ENCODE measurements around the gene ENPP7.

The ENPP7 gene

DNA sequence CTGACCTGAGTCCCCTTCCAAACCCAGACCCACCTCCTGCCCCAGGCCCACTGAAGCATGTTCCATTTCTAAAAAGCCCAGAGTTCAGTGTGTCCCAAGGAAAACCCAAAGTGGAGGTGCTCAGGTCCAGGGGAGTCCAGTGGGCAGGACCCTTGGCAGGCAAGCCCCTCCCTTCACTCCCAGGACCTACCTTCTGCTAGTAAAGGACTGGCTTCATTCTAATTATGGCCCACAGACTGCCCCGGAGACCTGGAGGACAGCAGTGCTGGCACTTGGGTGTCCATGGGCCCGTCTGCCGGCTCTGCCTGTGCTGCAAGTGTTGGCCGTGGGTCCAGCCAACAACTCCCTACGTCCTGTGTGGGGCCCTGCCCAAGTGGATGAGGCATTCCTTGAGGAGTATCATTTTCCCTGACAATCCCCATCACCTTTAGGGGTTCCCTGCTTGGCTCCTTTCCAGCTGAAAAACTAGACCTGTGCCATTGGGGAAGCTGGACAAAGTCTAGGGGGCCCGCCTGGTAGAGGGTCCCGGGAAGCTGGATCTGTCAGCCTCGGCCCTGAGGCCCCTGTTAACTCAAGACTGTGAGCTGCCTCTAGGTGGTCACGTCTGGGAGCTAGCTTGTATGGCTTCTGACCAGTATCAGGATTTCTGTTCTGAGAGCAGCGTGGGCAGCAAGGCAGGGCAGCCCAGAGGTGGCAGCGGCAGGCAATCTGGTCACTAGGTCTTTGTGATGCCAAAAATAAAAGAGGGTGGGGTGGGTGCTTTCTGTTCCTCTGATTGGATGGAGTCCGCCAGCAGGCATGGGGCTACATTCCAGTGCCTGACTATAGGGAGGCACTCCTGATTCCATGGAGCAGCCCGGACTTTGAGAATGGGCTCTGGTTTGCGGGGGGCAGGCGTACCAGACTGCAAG, 55.4 kb downstream of the ENPP7 start:
- no peak for DNase-seq (ENCODE audit: extremely low spot score)
- POLR2A ChIA-PET, result interaction anchor here (0.7 to 1.8 kb wide), 8 partner anchors 11 to 669 kb away, joined by 3 to 8 read pairs (median 4); partner anchors contain the start of genes CBX4 and CBX8
- no peak for TF ChIP-seq ARNT (IDR thresholded peaks at IDR 0.05)
- TF ChIP-seq NFRKB (IDR thresholded peaks at IDR 0.05), result no peak
- TF ChIP-seq ELF4 (IDR thresholded peaks at IDR 0.05), result no peak
- TF ChIP-seq FOXM1 (IDR thresholded peaks at IDR 0.05; ENCODE audit: borderline replicate concordance), result no peak
- TF ChIP-seq TARDBP (IDR thresholded peaks at IDR 0.05), result no peak
- TF ChIP-seq, protein P1, sequence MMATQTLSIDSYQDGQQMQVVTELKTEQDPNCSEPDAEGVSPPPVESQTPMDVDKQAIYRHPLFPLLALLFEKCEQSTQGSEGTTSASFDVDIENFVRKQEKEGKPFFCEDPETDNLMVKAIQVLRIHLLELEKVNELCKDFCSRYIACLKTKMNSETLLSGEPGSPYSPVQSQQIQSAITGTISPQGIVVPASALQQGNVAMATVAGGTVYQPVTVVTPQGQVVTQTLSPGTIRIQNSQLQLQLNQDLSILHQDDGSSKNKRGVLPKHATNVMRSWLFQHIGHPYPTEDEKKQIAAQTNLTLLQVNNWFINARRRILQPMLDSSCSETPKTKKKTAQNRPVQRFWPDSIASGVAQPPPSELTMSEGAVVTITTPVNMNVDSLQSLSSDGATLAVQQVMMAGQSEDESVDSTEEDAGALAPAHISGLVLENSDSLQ (IDR thresholded peaks at IDR 0.05), result no peak
- no peak for TF ChIP-seq SUZ12 (IDR thresholded peaks at IDR 0.05)
- TF ChIP-seq SP1 (IDR thresholded peaks at IDR 0.05), result no peak
- no peak for TF ChIP-seq FOXA1 (IDR thresholded peaks at IDR 0.05)
- TF ChIP-seq CTBP1 (IDR thresholded peaks at IDR 0.05; ENCODE audit: borderline replicate concordance), result no peak
- no peak for TF ChIP-seq LEF1 (IDR thresholded peaks at IDR 0.05; ENCODE audit: borderline replicate concordance)
- no peak for TF ChIP-seq FOXK2 (IDR thresholded peaks at IDR 0.05)
- no peak for TF ChIP-seq L3MBTL2 (conservative IDR thresholded peaks at IDR 0.05)
- TF ChIP-seq HDGF (IDR thresholded peaks at IDR 0.05; ENCODE audit: borderline replicate concordance), result no peak
- TF ChIP-seq BHLHE40 (IDR thresholded peaks at IDR 0.05; ENCODE audit: borderline replicate concordance), result no peak
- no peak for TF ChIP-seq ZNF384 (IDR thresholded peaks at IDR 0.05)
- CTCF ChIA-PET, result interaction anchor here (1.3 kb wide), 1 partner anchor 41 kb away, joined by 3 read pairs; no protein-coding TSS in a partner anchor

DNA sequence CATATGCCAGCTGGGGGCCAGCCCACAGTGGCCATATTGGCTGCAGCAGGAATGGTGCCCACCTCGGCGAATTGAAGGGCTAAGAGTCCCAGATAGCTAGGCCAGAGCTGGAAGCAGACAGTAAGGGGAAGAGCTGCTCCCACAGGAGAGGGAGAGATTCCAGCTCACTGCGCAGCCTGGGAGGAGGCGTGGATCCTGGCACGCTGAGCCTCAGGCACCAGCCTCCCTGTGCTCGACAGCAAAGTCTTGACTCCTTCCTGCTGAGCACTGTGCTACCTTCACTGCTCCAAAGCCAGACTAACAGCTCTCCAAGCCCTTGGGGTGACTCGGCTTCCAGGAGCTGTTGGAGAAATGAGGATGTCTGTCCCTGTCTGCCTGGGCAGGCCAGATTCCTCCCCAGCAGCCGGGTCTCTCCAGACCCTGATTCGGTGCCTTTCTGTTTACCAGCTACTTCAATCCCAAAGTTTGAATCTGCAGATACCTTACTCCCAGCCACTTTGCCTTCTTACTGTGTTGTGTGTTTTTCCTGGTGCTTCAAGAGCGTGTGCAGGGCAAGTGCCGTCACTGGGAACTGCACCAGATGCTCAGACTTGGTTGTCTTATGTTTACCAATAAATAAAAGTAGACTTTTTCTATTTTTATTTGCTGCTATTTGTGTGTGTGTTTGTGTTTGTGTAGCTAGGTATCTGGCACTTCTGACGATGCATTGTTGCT, 56.3 kb downstream of the ENPP7 start:
- TF ChIP-seq CTBP1 (IDR thresholded peaks at IDR 0.05; ENCODE audit: borderline replicate concordance), result no peak
- TF ChIP-seq SUZ12 (IDR thresholded peaks at IDR 0.05), result no peak
- no peak for TF ChIP-seq TARDBP (IDR thresholded peaks at IDR 0.05)
- TF ChIP-seq FOXM1 (IDR thresholded peaks at IDR 0.05; ENCODE audit: borderline replicate concordance), result no peak
- TF ChIP-seq ZNF384 (IDR thresholded peaks at IDR 0.05), result no peak
- no peak for TF ChIP-seq HDGF (IDR thresholded peaks at IDR 0.05; ENCODE audit: borderline replicate concordance)
- no peak for TF ChIP-seq SP1 (IDR thresholded peaks at IDR 0.05)
- no peak for TF ChIP-seq BHLHE40 (IDR thresholded peaks at IDR 0.05; ENCODE audit: borderline replicate concordance)
- no peak for TF ChIP-seq L3MBTL2 (conservative IDR thresholded peaks at IDR 0.05)
- TF ChIP-seq LEF1 (IDR thresholded peaks at IDR 0.05; ENCODE audit: borderline replicate concordance), result no peak
- no peak for TF ChIP-seq ARNT (IDR thresholded peaks at IDR 0.05)
- TF ChIP-seq FOXA1 (IDR thresholded peaks at IDR 0.05), result no peak
- no peak for TF ChIP-seq NFRKB (IDR thresholded peaks at IDR 0.05)
- TF ChIP-seq FOXK2 (IDR thresholded peaks at IDR 0.05), result no peak
- POLR2A ChIA-PET, result interaction anchor here (1.0 to 1.8 kb wide), 8 partner anchors 9 to 206 kb away, joined by 3 to 13 read pairs (median 4); partner anchors contain the start of genes CBX2, CBX4 and CBX8
- DNase-seq (ENCODE audit: extremely low spot score), result no peak
- CTCF ChIA-PET, result interaction anchor here (1.2 to 1.3 kb wide), 3 partner anchors 8 to 48 kb away, joined by 3 to 4 read pairs (median 4); no protein-coding TSS in a partner anchor

DNA sequence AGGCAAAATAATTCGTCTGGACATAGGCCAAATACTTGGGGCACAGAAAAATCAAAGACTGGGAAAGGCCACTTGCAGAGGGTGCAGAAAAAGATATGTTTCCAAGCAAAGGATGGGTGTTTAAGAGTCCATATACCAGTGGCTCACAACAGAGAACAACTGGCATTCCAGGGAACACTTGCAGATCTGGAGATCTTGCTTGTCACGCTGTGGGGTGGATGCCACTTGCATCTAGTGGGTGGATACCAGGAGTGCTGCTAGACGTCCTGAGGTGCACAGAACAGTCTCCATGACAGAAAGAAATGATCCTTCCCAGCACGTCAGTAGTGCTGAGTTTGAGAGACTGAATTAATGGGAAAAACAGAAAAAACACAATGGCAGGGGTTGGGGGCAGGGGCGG, 57.7 kb downstream of the ENPP7 start:
- DNase-seq (ENCODE audit: extremely low spot score), result no peak
- CTCF ChIA-PET, result interaction anchor here (0.9 to 1.8 kb wide), 7 partner anchors 12 to 52 kb away, joined by 3 to 15 read pairs (median 5); no protein-coding TSS in a partner anchor
- no peak for TF ChIP-seq BHLHE40 (IDR thresholded peaks at IDR 0.05; ENCODE audit: borderline replicate concordance)
- TF ChIP-seq SP1 (IDR thresholded peaks at IDR 0.05), result no peak
- no peak for TF ChIP-seq L3MBTL2 (conservative IDR thresholded peaks at IDR 0.05)
- TF ChIP-seq FOXM1 (IDR thresholded peaks at IDR 0.05; ENCODE audit: borderline replicate concordance), result no peak
- no peak for TF ChIP-seq LEF1 (IDR thresholded peaks at IDR 0.05; ENCODE audit: borderline replicate concordance)
- TF ChIP-seq CTBP1 (IDR thresholded peaks at IDR 0.05; ENCODE audit: borderline replicate concordance), result no peak
- no peak for TF ChIP-seq SUZ12 (IDR thresholded peaks at IDR 0.05)
- TF ChIP-seq NFRKB (IDR thresholded peaks at IDR 0.05), result no peak
- TF ChIP-seq FOXK2 (IDR thresholded peaks at IDR 0.05), result no peak
- TF ChIP-seq, protein P1 (IDR thresholded peaks at IDR 0.05), result no peak
- no peak for TF ChIP-seq ARNT (IDR thresholded peaks at IDR 0.05)
- no peak for TF ChIP-seq ZNF384 (IDR thresholded peaks at IDR 0.05)
- no peak for TF ChIP-seq ELF4 (IDR thresholded peaks at IDR 0.05)
- TF ChIP-seq FOXA1 (IDR thresholded peaks at IDR 0.05), result no peak
- TF ChIP-seq HDGF (IDR thresholded peaks at IDR 0.05; ENCODE audit: borderline replicate concordance), result no peak
- no peak for TF ChIP-seq TARDBP (IDR thresholded peaks at IDR 0.05)
- POLR2A ChIA-PET, result interaction anchor here (1.3 kb wide), 1 partner anchor 47 kb away, joined by 3 read pairs; no protein-coding TSS in a partner anchor

DNA sequence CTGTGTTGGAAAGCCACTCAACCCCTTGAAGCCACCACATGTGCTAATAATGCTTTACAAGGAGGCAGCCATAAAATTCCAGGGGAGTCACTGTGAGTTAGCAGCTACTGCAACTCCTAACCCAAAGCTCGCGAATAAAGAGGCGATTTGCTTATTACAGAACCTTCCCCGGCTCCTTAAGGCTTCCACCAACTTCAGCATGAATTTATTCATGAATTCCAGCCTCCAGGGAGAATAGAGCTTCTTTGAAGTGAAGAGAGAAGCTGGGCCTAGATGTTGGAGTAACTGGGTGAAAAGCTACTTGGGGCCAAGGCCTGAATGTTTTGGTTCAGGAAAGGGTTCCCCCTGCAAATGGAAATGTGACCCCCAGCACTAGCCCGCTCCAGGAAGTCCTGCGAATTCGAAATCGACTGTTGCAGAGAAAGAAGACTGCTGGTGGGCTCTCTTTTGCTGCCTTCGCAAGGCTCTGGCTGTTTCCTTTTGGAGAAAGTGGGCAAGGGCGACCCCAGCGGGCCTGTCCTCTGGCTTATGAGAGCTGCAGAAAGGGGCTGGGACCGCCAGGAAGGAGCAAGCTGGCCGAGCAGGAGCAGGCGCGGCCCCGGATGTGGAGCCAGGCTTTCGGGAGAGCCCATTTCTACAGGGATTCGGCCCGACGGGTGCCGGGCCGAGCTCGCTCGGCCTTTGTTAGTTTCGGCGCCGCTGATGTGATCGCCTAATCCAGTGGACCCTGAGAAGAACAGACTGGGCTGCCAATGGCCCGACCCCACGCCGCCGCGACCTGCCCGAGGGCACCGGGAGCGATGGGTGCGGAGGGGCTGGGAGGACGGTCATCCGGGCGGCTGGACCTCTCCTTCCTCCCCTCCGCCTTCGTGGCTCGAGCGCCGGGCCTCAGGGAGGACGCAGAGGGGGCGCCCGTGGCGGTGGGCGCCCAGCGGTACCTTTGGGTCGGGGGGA, 58.5 kb downstream of the ENPP7 start:
- TF ChIP-seq ARNT (IDR thresholded peaks at IDR 0.05) (no peak), LEF1 (IDR thresholded peaks at IDR 0.05; ENCODE audit: borderline replicate concordance) (no peak), CTBP1 (IDR thresholded peaks at IDR 0.05; ENCODE audit: borderline replicate concordance) (no peak), SP1 (IDR thresholded peaks at IDR 0.05) (no peak), TARDBP (IDR thresholded peaks at IDR 0.05) (no peak), ELF4 (IDR thresholded peaks at IDR 0.05) (no peak), L3MBTL2 (conservative IDR thresholded peaks at IDR 0.05) (no peak), FOXK2 (IDR thresholded peaks at IDR 0.05) (no peak), ZNF384 (IDR thresholded peaks at IDR 0.05) (no peak), NFRKB (IDR thresholded peaks at IDR 0.05) (no peak), HDGF (IDR thresholded peaks at IDR 0.05; ENCODE audit: borderline replicate concordance) (no peak), BHLHE40 (IDR thresholded peaks at IDR 0.05; ENCODE audit: borderline replicate concordance) (no peak), FOXM1 (IDR thresholded peaks at IDR 0.05; ENCODE audit: borderline replicate concordance) (no peak), SUZ12 (IDR thresholded peaks at IDR 0.05) (no peak)
- TF ChIP-seq, protein P1 (IDR thresholded peaks at IDR 0.05), result no peak
- POLR2A ChIA-PET, result interaction anchor here (0.8 to 2.0 kb wide), 5 partner anchors 14 to 204 kb away, joined by 3 to 4 read pairs (median 3); no protein-coding TSS in a partner anchor
- no peak for DNase-seq (ENCODE audit: extremely low spot score)
- CTCF ChIA-PET, result interaction anchor here (0.6 to 2.6 kb wide), 16 partner anchors 9 to 201 kb away, joined by 3 to 15 read pairs (median 4); partner anchors contain the start of gene CBX2
